GM18498 (cell line): ENCODE data around the gene BRSK2.

Source experiments
- ATAC-seq: cut with Tn5 transposase; IDR thresholded peaks from one replicate; pipeline ENCODE4 v1.9.1; 2021; ENCODE audit warnings: mild to moderate bottlenecking, moderate library complexity; ENCODE audit not compliant: unreplicated experiment

The BRSK2 gene

GRCh38 chr11:1450344-1450875 lies 60.7 kb downstream of the BRSK2 start:
- ATAC-seq: no peak

GRCh38 chr11:1450949-1451710 lies 61.4 kb downstream of the BRSK2 start:
- ATAC-seq: no peak

DNA sequence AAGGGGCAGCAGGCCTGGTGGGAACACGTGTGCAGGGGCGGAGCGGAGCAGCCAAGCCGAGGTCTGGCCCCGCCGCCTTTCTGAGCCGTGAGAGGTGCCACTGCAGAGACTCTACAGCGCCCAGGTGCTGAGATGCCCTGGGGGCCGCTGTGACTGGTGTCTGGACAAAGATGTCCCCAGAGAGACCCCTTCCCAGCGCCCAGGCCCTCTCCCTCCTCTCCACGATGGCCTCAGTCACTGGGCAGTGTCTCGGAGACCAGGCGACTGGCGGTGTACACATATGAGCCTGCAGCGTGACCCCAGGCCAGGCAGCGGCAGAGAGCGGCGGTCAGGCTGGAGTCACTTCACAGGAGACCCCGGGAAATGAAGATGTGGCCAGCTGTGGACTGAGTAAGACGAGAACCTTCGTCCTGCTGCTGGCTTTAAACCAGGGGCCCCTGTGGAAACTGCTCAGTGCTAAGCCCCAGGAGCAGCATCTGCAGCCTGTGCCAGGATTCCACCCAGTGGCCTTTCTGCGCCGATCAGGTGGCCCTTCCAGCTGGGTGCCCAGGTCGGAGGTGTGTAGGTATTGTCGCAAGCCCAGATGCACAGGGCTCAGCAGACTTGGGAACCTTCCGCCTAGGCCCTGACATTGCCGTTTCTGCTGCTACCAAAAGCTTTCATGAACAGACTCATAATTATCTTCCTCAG lies 62.2 kb downstream of the BRSK2 start:
- ATAC-seq: no peak

GRCh38 chr11:1452744-1453143 lies 63.0 kb downstream of the BRSK2 start:
- ATAC-seq: no peak

GRCh38 chr11:1453611-1454034 lies 63.9 kb downstream of the BRSK2 start:
- ATAC-seq: no peak

DNA sequence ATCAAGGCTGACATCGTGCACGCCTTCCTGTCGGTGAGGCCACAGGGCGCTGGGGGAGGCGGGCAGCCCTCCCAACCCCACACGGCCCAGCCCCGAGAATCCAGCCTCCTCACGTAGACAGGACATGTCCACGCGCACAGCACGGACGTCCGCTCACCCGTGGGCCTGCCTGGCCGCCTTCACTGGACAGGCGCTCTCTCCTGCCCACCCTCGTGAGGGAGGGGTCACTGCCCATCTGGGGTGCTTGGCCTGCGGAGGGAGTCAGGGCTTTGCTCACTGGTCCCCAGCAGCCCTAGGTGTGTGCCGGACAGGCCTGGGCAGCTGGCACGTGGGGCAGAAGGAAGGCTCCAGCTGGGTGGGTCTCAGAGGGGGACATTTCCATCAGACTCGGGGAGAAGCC lies 64.8 kb downstream of the BRSK2 start:
- ATAC-seq: no peak

- ATAC-seq: no peak
Measured at GRCh38 chr11:1455032-1455762, 65.5 kb downstream of the BRSK2 start.

- no peak for ATAC-seq
Measured at GRCh38 chr11:1455763-1456060, 66.0 kb downstream of the BRSK2 start.

DNA sequence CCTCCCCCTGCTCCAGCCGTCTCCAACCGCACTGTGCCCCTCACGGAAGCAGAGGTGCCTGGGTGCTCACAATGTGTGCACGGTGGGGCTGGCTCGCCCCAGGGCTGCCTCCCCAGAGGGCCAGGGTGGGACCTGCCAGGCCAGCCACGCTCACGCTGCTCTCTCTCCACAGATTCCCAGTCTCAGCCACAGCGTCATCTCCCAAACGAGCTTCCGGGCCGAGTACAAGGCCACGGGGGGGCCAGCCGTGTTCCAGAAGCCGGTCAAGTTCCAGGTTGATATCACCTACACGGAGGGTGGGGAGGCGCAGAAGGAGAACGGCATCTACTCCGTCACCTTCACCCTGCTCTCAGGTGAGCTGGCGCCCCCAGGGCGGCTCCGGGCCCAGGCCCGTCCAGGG lies 66.4 kb downstream of the BRSK2 start:
- ATAC-seq: no peak

- no peak for ATAC-seq
Measured at GRCh38 chr11:1456596-1457325, 67.0 kb downstream of the BRSK2 start.

DNA sequence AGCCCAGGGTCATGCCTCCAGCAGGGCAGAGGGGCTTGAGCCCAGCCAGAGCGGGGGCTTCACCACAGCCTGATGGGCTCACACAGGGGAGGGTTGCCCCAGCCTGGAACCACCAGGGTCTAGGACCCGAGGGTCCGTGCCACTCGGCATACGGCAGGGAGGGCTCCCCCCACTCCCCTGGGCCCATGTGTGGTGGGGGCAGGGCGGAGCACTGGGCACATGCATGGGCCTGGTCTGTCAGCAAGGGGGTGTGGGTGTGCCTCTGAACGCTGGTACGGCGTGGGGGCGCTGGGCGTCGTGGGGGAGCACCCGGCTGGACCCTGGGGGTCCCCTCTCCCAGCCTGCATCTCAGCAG lies 67.6 kb downstream of the BRSK2 start:
- ATAC-seq: no peak

GRCh38 chr11:1457856-1458255 lies 68.1 kb downstream of the BRSK2 start:
- no peak for ATAC-seq

DNA sequence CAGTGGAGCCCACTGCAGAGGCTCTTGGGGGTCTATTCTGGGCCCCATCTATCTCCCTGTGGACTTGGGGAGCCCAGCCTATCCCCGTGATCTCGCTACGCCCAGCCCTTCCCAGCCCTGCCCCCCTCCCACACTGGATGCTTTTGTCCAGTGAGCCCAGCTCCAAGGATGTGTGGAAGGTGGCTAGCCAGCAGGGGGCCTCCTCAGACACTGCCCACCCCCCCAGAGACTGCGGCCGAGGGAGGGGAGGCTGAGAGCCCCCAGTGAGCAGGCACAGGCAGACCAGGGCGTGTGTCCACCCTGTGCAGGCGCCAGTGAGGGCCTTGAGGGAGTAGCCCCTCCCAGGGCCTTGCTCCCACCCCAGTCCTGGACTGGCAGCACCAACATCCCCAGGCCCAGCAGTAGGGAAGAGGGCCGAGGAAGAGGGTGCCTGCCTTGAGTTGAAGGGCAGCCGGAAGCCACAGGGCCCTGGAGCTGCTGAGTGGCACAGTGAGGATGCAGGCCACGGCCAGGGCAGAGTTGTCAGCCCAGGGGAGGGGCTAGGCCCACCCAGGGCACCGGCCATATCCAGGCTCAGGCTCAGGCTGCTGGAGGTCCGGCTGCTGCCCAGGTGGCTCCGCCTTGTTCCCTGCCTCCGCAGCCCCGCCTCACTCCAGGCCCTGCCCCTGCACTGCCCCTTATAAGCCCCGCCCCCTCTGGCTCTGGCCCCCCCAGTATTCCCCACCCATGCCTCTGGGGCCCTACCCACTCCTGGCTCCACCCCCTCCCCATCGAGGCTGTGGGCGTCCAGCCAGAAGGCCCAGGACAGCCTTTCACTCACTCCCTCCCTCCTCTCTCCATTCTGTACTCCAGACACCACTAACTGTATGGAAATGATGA lies 68.8 kb downstream of the BRSK2 start:
- ATAC-seq: no peak

DNA sequence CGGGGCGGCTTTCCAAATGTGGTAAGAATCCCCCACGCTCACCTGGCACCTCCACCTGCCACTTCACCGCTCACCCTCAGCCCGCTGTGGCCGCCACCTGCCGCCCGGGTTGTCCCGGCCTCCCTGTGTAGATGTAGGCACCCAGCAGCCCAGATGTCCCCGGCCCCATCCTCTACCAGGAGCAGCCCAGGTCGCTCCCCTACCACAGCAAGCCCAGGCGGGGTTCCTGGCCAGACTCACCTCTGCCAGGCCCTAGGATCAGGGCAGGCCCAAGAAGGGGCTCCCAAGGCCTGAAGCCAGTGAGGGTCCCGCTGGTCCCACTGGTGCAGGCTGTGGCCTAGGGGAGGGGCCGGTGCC lies 69.5 kb downstream of the BRSK2 start:
- ATAC-seq: no peak

- ATAC-seq: no peak
Measured at GRCh38 chr11:1459764-1460395, 70.1 kb downstream of the BRSK2 start.

DNA sequence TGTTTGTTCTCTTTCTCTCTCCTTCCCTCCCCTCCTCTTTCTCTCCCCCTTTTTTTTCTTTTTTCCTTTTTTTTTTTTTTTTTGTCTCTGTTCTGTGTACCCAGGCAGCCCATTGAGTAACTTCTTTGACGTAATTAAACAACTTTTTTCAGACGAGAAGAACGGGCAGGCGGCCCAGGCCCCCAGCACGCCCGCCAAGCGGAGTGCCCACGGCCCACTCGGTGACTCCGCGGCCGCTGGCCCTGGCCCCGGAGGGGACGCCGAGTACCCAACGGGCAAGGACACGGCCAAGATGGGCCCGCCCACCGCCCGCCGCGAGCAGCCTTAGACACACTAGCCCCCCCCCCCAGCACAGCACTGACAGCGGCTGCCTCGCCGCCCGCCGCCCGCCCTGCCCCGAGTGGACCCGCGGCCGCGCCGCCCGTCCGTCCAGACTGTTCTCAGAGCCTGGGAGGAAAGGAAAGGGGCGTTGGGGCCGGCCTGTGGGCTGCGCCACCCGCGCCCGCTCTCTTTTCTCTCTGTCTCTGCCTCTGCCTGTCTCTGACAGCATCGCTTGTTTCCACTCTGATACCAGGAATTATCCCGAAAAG lies 70.8 kb downstream of the BRSK2 start:
- ATAC-seq: no peak

GRCh38 chr11:1460986-1461825 lies 71.5 kb downstream of the BRSK2 start:
- no peak for ATAC-seq

GRCh38 chr11:1461826-1462697 lies 72.3 kb downstream of the BRSK2 start:
- ATAC-seq: no peak
